ENCODE results near the gene FAM241B. TPM values are rescaled to one million over a fixed set of nuclear protein-coding genes. Genes with fewer than 3 reads are reported as not detected.

The FAM241B gene
- total RNA-seq, 1 experiment from 2014 or later, result 13.7 TPM

DNA sequence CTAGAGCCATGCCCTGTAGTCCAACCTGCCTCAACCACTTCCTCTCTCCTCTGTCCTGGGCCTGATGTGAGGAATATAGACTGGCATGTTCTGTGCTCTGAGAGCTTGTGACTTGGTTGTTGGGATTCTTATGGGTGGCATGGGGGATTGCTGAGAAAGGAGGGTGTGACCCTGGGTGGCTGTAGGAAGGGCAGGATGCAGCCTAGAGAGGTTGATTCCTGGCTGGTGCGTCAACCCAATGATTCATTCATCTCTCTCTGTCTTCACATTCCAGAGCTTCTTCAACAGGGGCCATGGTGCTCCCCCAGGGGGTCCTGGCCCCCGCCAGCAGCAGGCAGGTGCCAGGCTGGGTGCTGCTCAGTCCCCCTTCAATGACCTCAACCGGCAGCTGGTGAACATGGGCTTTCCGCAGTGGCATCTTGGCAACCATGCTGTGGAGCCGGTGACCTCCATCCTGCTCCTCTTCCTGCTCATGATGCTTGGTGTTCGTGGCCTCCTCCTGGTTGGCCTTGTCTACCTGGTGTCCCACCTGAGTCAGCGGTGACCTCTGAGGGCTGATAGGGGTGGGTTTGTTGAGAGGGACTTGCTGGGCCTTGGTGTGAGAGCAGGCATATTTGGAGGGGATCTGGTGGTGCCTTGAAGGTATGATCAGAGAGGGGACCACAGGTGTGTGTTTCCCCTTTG, 2.6 kb downstream of the FAM241B start:
- no peak for TF ChIP-seq CTCF (conservative IDR thresholded peaks at IDR 0.05)
- peak; percentile 12 for DNase-seq
- H3K27me3 ChIP-seq (ENCODE audit: insufficient read depth, low read length), result no peaks in the 10 kb centered on the region
- Mint-ChIP-seq H3K9me3 (no peaks in the 10 kb centered on the region), H3K36me3 (ENCODE audit: insufficient read depth in 1 of 3, low read depth in 3 of 3) (peaks cover 16 to 26% (median 23%) of the 10 kb centered on the region in 3 experiments), H3K4me1 (peaks cover 13 to 22% of the 10 kb centered on the region in 2 experiments), H3K27ac (no peak overlapping the region), H3K27me3 (ENCODE audit: low read depth) (peaks cover 26% of the 10 kb centered on the region), H3K4me3 (no peak overlapping the region)
- no peak overlapping the region for H4K91ac ChIP-seq (ENCODE audit: insufficient read length, low read depth, low read length)
- no peak overlapping the region for H4K8ac ChIP-seq (replicated peaks; ENCODE audit: insufficient read length, low read depth, low read length)
- no peak overlapping the region for H2BK15ac ChIP-seq (ENCODE audit: low read depth, low read length)
- no peaks in the 10 kb centered on the region; the same call in 1 of the 2 replicates for H3K79me2 ChIP-seq (ENCODE audit: insufficient read depth, low read length)
- no CpG with 5 or more reads among the region's 7 CpGs for WGBS (ENCODE audit: extremely low coverage, insufficient read length, low lambda C conversion rate)
- no peak overlapping the region for H3K27ac ChIP-seq (ENCODE audit: insufficient read length, low read depth, low read length)
- no peak overlapping the region for H2BK5ac ChIP-seq (ENCODE audit: insufficient read length, low read length)
- H3K4ac ChIP-seq (ENCODE audit: low read depth, low read length), result no peak overlapping the region
- no peak overlapping the region for H2BK120ac ChIP-seq (ENCODE audit: low read depth, low read length, poor library complexity, severe bottlenecking)
- no peak overlapping the region for H3T11ph ChIP-seq (ENCODE audit: low read length)
- H3K23me2 ChIP-seq (ENCODE audit: insufficient read length, low read depth, low read length, poor library complexity, severe bottlenecking), result no peaks in the 10 kb centered on the region
- no peaks in the 10 kb centered on the region for H4K20me1 ChIP-seq (ENCODE audit: control insufficient read depth, insufficient read depth, insufficient read length)
- no peaks in the 10 kb centered on the region for H3K9me3 ChIP-seq (ENCODE audit: control insufficient read depth, low read depth, low read length)
- no peak overlapping the region for H3K4me2 ChIP-seq (ENCODE audit: insufficient read depth, insufficient read length, low read length)
- H3K56ac ChIP-seq (ENCODE audit: insufficient read length, low read depth, low read length), result no peak overlapping the region
- H2AFZ ChIP-seq (ENCODE audit: low read length), result no peak overlapping the region
- no peak overlapping the region for H2AK5ac ChIP-seq (ENCODE audit: insufficient read length, low read length)
- H3K79me1 ChIP-seq (ENCODE audit: insufficient read depth, low read depth, low read length, poor library complexity, severe bottlenecking), result peaks cover 5% of the 10 kb centered on the region
- peaks cover 5% of the 10 kb centered on the region; the same call in 1 of the 2 replicates for H3K4me1 ChIP-seq (ENCODE audit: insufficient read depth, low read length)
- no peak overlapping the region for H4K5ac ChIP-seq (ENCODE audit: insufficient read length, low read depth, low read length)
- H3K18ac ChIP-seq (ENCODE audit: insufficient read length, low read depth, low read length), result no peak overlapping the region
- H3K23ac ChIP-seq (ENCODE audit: insufficient read length, low read depth, low read length), result no peak overlapping the region
- H3K9ac ChIP-seq (ENCODE audit: extremely low read depth, insufficient read length, low read length), result no peak overlapping the region
- H2BK20ac ChIP-seq (ENCODE audit: low read depth, low read length, poor library complexity, severe bottlenecking), result no peak overlapping the region
- H2BK12ac ChIP-seq (ENCODE audit: insufficient read length, low read depth, low read length), result no peak overlapping the region
- no peak overlapping the region for H3K14ac ChIP-seq (ENCODE audit: insufficient read depth, low read length)

All from H9 (cell line).